HG03354 (cell line): ENCODE measurements around the gene STOML2.

Source experiments
- ATAC-seq: cut with Tn5 transposase; IDR thresholded peaks from one replicate; pipeline ENCODE4 v1.9.1; 2021; ENCODE audit warnings: mild to moderate bottlenecking; ENCODE audit not compliant: unreplicated experiment, poor library complexity, severe bottlenecking

STOML2 gene

GRCh38 chr9:35108946-35109575 is 6.1 kb upstream of the STOML2 start:
- ATAC-seq = no peak

GRCh38 chr9:35108461-35108860 is 5.5 kb upstream of the STOML2 start:
- ATAC-seq = no peak

GRCh38 chr9:35107297-35108290 is 4.7 kb upstream of the STOML2 start:
- ATAC-seq = no peak

- ATAC-seq = no peak
Measured at GRCh38 chr9:35106343-35106730, 3.4 kb upstream of the STOML2 start.

DNA sequence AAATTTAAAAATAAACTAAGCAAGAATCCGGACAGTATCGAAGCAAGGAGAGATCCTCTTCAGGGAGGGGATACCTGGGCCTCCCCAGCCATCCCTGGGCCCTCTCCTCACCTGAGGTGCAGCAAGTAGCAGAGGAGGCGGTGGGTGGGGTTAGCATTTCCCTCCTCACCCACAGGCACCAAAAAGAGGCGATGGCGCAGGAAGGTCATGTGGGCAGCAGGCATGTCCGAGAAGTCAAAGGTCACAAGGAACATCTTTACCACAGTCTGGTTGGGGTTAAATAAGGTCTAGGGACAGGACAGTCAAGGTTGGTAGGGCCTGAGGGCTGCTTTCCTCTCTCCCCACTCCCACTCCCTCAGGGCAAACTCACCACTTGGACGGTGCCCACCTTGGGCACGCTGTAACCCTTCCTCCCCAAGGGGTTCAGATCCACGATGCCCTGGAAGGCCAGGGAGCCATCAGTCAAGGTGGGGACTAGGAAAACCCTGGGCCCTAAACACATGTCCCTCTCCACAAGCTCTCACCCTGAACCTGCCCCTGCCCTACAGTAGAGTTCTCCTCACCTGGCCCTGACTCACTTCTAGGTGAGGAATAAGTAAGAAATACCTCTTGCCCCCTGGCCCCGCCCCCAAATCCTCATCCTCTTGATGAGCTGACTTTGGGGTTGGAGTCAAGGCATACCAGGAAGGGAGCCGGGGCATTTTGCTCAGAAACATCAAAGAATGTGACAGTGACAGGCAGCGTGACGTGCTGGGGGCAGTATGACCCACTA is 2.8 kb upstream of the STOML2 start:
- ATAC-seq = no peak

- ATAC-seq = no peak
Measured at GRCh38 chr9:35105126-35105525, 2.2 kb upstream of the STOML2 start.

GRCh38 chr9:35104586-35104985 is 1.7 kb upstream of the STOML2 start:
- ATAC-seq = no peak

- no peak for ATAC-seq
Measured at GRCh38 chr9:35103660-35104191, 795 bp upstream of the STOML2 start.

- ATAC-seq = no peak
Measured at GRCh38 chr9:35102465-35102768, 514 bp downstream of the STOML2 start.

- no peak for ATAC-seq
Measured at GRCh38 chr9:35097573-35097972, 5.4 kb downstream of the STOML2 start.

DNA sequence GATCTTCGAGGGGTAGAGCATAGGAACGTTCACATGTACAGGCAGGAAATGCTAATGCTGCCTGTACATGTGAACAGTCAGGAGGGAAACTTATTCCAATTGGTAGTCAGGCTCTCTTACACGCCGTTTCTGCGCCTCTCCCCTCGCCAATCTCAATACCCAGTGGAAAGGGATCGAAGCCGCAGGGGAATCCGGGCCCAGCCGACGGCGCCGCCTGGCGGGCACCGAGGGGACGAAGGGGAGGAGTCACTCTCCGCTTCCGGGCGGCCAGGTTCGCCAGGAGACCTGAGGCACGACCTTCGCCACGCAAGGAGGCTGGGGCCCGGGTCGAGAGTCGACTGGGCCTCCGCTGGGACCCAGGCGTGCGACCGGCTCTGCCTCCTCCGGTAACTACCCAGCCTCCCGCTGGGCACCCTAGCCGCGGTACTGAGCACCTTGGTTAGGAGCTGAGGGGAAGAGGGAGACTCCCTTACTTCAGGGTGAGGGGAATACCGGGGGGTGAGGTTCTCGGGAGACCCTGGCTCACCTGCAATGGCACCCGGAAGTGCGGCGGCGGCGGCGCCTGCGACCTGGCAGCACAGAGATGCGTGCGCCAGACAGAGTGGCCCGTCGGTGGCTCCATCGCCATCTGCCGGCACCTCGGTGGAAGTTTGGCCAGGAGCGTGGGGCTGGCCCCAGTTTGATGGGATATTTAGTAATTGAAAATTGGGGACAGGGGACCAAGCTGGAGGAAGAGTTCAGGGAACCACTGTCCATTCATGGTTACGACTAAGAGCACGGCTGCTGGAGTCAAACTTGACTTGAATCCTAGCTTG is 6.7 kb downstream of the STOML2 start, which contains the start of gene PIGO:
TSS of gene PIGO (minus strand) at position 557 of the 815 bp plus-strand sequence. CDS start 1,026 bp downstream, outside the sequence.
- peak; percentile 92 for ATAC-seq

DNA sequence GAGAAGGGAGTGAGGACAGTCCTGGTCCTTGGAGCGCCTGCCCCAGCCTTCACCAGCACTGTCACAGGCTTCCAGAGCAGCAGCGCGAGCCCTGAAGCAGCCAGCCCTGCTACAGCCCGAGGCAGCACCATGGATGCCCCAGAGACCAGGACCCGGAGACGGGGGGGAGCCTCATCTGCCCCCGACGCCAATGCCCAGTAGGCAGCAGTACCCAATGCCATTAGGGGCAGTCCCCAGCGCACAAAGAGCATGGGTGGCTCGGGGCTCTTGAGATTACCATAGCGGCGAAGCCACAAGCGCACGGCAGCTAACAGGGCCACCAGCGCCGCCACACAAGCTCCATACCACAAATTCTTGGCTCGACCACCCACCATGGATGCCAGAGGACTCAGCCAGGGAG is 11.4 kb downstream of the STOML2 start:
- no peak for ATAC-seq

GRCh38 chr9:35089434-35089833 is 13.5 kb downstream of the STOML2 start:
- no peak for ATAC-seq

GRCh38 chr9:35085078-35085477 is 17.9 kb downstream of the STOML2 start:
- ATAC-seq = no peak

GRCh38 chr9:35079426-35080341 is 23.2 kb downstream of the STOML2 start, which contains the start of gene FANCG:
Gene FANCG (minus strand): TSS chr9:35079942. CDS start chr9:35079524, 418 bp downstream.
- peak; percentile 88 for ATAC-seq

GRCh38 chr9:35079041-35079425 is 23.9 kb downstream of the STOML2 start:
- ATAC-seq = no peak

- no peak for ATAC-seq
Measured at GRCh38 chr9:35078066-35078465, 24.9 kb downstream of the STOML2 start.

GRCh38 chr9:35076848-35077247 is 26.1 kb downstream of the STOML2 start:
- no peak for ATAC-seq
